ENCODE measurements around the gene MDH1B.

The MDH1B gene

DNA sequence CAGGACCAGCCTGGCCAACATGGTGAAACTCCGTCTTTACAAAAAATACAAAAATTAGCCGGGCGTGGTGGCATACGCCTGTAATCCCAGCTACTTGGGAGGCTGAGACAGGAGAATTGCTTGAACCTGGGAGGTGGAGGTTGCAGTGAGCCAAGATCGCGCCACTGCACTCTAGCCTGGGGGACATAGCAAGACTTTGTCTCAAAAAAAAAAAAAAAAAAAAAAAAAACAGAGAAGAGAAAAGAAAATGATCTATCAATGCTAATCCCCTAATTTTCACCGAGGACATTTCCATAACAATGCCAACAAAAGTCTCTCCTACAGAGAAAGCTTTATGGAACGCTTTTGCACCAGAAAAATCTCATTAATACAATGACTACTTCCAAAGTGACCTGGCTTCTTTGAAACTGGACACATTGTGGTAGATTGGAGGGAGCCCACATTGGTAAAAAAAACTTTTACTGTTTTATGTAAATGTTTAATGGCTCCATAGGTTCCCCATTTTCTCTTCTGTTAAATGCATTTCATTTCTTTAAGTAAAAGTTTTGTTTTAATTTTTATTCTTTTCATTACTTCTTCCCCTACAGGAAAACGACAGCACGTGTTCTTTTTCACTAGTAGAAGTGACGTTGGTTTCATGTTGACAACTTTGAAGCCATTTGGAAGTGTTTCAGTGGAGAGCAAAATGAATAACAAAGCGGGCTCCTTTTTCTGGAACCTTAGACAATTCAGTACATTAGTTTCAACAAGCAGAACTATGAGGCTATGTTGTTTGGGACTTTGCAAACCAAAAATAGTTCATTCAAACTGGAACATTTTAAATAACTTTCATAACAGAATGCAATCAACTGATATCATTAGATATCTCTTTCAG, 1.2 kb upstream of the MDH1B start:
- Histone ChIP-seq H3K4me3 (peak overlapping the region; percentile 90), H3K27ac (peak overlapping the region; percentile 75 to 91)
- DNase-seq (ENCODE audit: low spot score): no peak
- TF ChIP-seq, protein P1, sequence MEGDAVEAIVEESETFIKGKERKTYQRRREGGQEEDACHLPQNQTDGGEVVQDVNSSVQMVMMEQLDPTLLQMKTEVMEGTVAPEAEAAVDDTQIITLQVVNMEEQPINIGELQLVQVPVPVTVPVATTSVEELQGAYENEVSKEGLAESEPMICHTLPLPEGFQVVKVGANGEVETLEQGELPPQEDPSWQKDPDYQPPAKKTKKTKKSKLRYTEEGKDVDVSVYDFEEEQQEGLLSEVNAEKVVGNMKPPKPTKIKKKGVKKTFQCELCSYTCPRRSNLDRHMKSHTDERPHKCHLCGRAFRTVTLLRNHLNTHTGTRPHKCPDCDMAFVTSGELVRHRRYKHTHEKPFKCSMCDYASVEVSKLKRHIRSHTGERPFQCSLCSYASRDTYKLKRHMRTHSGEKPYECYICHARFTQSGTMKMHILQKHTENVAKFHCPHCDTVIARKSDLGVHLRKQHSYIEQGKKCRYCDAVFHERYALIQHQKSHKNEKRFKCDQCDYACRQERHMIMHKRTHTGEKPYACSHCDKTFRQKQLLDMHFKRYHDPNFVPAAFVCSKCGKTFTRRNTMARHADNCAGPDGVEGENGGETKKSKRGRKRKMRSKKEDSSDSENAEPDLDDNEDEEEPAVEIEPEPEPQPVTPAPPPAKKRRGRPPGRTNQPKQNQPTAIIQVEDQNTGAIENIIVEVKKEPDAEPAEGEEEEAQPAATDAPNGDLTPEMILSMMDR (IDR thresholded peaks at IDR 0.05): no peak

DNA sequence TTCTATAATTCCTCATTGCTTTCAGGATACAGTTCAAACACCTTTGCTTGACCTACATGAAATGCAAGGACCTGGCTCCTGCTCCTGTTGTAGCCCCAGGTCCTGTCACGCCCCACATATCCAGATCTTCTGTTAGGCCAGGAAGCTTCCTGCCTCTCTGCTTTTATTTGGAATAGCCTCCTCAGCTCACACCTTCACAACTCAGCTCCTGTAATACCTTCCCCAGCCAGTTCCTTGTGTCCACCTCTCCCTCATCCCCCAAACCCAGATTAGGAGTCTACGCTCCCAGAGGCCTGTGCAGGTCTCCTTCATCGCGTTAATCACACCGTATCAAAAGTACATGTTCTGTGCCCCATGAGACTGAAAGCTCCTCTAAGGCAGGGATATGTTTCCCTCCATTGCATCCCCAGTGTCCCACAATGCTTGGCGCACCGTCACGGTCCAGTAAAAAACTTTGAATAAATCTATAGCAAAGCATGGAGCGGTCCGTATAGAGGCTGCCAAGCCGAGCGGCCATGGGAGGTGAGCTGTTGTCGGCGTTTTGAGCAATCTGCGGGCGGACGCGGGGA, 371 bp downstream of the MDH1B start:
- peak overlapping the region; percentile 75 to 91 for H3K27ac ChIP-seq
- no peak for DNase-seq (ENCODE audit: low spot score)
- peak overlapping the region; percentile 90 for H3K4me3 ChIP-seq
- TF ChIP-seq, protein P1 (IDR thresholded peaks at IDR 0.05): no peak

- DNase-seq (ENCODE audit: low spot score): no peak
- H3K4me3 ChIP-seq: no peak overlapping the region
- TF ChIP-seq, protein P1 (IDR thresholded peaks at IDR 0.05): no peak
- no peak overlapping the region for H3K27ac ChIP-seq
Observed at GRCh38 chr2:206756816-206757215, 8.3 kb downstream of the MDH1B start.

DNA sequence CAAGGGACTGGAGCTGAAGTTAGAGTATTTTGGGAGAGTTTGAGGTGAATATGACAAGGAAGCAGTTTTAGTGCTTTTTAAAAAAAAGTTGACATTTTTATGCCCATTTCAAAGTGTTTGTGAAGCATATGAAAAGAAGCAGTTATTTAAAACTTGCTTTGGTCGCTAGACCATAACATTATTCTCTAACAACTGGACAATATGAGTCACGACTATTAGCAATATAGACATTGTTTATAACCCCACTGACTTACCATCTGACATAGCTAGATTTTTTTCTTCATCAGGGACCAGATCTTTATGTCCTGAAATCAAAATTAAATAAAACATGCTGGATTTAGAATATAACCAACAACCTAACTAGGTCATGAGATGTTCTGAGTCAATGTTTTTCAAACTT, 24.3 kb downstream of the MDH1B start:
- no peak overlapping the region for H3K27ac ChIP-seq
- TF ChIP-seq, protein P1 (IDR thresholded peaks at IDR 0.05): no peak
- no peak for DNase-seq (ENCODE audit: low spot score)
- H3K4me3 ChIP-seq: no peak overlapping the region

DNA sequence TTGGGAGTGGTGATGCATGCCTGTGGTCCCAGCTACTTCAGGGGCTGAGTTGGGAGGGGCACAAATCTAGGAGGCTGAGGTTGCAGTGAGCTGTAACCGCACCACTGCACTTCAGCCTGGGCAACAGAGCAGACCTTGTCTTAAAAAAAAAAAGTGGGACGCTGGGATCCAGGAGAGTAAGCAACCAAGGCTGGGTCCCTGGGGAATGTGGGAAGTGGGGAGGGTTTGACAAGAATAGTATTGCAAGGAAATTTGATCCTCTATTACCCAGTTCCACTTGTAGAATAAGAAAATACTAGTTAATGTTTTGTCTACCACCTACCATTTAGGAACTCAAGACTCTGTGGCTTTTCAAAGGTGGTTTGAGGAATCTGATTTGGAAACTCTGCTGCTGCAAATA, 25.9 kb downstream of the MDH1B start:
- no peak for DNase-seq (ENCODE audit: low spot score)
- TF ChIP-seq, protein P1 (IDR thresholded peaks at IDR 0.05): no peak
- Histone ChIP-seq H3K4me3 (no peak overlapping the region), H3K27ac (no peak overlapping the region)

DNA sequence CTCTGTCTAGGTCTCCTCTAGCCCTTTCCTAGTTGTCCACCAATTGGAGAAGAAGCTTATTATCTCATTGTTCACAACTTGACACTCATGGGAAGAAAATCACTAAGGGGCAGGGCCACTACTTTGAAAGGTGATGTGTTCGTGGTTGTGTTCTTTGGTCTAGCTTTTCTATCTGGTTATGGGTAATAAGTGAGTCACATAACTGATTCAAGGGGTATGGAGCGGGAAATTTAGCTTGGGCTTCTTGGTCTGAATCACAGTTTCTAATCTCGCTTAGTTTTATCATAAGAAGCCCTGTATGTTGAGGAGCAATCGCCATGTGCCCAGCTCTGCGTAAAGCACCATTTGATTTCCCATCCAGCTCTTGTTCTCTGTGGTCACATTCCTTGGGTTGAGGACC, 28.2 kb downstream of the MDH1B start:
- no peak overlapping the region for H3K4me3 ChIP-seq
- TF ChIP-seq, protein P1 (IDR thresholded peaks at IDR 0.05): no peak
- no peak for DNase-seq (ENCODE audit: low spot score)
- H3K27ac ChIP-seq: no peak overlapping the region

- Histone ChIP-seq H3K4me3 (no peak overlapping the region), H3K27ac (no peak overlapping the region)
- no peak for DNase-seq (ENCODE audit: low spot score)
- TF ChIP-seq, protein P1 (IDR thresholded peaks at IDR 0.05): no peak
Observed at GRCh38 chr2:206733341-206733740, 31.8 kb downstream of the MDH1B start.

Measured in coronary artery (tissue), 2 donors.